Body of pancreas (tissue), 4 donors: ENCODE results near the gene ADM2. TPM values are rescaled to one million over a fixed set of nuclear protein-coding genes. Genes with fewer than 3 reads are reported as not detected.

Source experiments
- ATAC-seq: fragments of 150-250 bp; one replicate; pipeline ENCODE4 v1.9.1; 2016
- DNase-seq, 4 donors: peaks; one replicate each; pipeline ENCODE4 v3.0.0-alpha.2; 2019
- H3K27ac ChIP-seq, 4 donors: fragments of 200-600 bp; sonication (generic); 1 replicate in 3 of 4; 2 replicates in 1 of 4; pipeline versions ENCODE4 v1.5.1 to v1.6.1; 2016 to 2019; ENCODE audit warnings: mild to moderate bottlenecking in 1 of 4, mixed read lengths in 1 of 4, moderate library complexity in 1 of 4
- H3K27me3 ChIP-seq, 2 donors: fragments of 200-600 bp; sonication (generic); one replicate each; pipeline ENCODE4 v1.6.0; 2016; ENCODE audit warnings: mild to moderate bottlenecking in 1 of 2
- H3K36me3 ChIP-seq, 2 donors: fragments of 200-600 bp; sonication (generic); replicated peaks in 1 of 2; 2 replicates each; pipeline ENCODE4 v1.5.1; 2016; ENCODE audit warnings: low read depth in 2 of 2; ENCODE audit not compliant: insufficient read depth in 1 of 2
- H3K4me1 ChIP-seq: fragments of 200-600 bp; sonication (generic); one replicate; pipeline ENCODE4 v1.6.0; 2016
- H3K4me3 ChIP-seq, 2 donors: fragments of 200-600 bp; sonication (generic); 1 replicate in 1 of 2; 2 replicates in 1 of 2; pipeline ENCODE4 v1.5.1; 2016 to 2019
- H3K9me3 ChIP-seq, 3 donors: fragments of 200-600 bp; sonication (generic); 1 replicate in 2 of 3; 2 replicates in 1 of 3; pipeline ENCODE4 v1.5.1; 2016
- POLR2A ChIP-seq, 3 donors: fragments of 450-650 bp; IDR thresholded peaks; one replicate each; pipeline ENCODE4 v1.6.1; 2016; ENCODE audit warnings: antibody characterized with exemption in 3 of 3, mild to moderate bottlenecking in 2 of 3
- WGBS, 2 donors: methylation state at CpG; one replicate each; pipeline ENCODE4 v1.1.5; 2017; 5-methylcytosine and 5-hydroxymethylcytosine counted together
- intact Hi-C: fragments of 100-400 bp; cut with DNase I; formaldehyde crosslinking; loops from one replicate; pipeline ENCODE4 v1.15.1; 2023
- total RNA-seq, 2 donors: library from RNA; depleted of rRNA; stranded (reverse); fragments of >200 nt; gene quantifications; one replicate each; pipeline ENCODE4 v1.1.0, GENCODE V29; 2016
- TF ChIP-seq, protein P1 (sequence below), 7 experiments: fragments of 450-650 bp in 4 of 7; fragments of 200-600 bp in 3 of 7; sonication (generic) in 3 of 7; IDR thresholded peaks; one replicate each; pipeline ENCODE4 v1.5.1; 2016 to 2019; ENCODE audit warnings: antibody characterized with exemption in 7 of 7

The ADM2 gene
- total RNA-seq, 2 donors from 2014 or later: 7.3 to 8.2 TPM

DNA sequence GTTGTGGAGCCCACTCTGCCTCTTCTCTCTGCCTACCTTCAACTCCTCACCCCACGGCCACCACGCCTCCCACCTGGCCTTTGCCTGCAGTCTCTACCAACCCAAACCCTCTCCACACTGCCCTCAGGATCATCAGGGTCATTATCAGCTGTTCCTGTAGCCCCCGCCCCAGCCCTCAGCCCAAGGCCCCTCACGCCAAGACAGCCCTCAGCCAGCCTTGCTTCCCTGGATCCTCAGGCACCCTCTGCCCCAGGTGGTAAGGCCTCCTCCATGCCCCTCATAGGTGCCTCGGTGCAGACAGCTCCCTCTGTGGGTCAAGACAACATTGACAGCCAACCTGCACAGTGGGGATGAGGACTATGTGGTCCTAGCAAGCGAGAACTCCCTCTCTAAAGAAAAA lies 8.3 kb upstream of the ADM2 start:
- no peaks in the 10 kb centered on the region for H3K9me3 ChIP-seq
- ATAC-seq: no peak
- no peak overlapping the region for H3K27ac ChIP-seq
- no peaks in the 10 kb centered on the region for H3K27me3 ChIP-seq
- peaks cover 56% of the 10 kb centered on the region for H3K4me1 ChIP-seq
- peak in 1 of 4 donors; percentile 42 for DNase-seq
- 57 to 60% methylated on average over 6 of the region's 6 CpGs for WGBS, 2 donors
- H3K4me3 ChIP-seq: no peak overlapping the region
- TF ChIP-seq, protein P1, sequence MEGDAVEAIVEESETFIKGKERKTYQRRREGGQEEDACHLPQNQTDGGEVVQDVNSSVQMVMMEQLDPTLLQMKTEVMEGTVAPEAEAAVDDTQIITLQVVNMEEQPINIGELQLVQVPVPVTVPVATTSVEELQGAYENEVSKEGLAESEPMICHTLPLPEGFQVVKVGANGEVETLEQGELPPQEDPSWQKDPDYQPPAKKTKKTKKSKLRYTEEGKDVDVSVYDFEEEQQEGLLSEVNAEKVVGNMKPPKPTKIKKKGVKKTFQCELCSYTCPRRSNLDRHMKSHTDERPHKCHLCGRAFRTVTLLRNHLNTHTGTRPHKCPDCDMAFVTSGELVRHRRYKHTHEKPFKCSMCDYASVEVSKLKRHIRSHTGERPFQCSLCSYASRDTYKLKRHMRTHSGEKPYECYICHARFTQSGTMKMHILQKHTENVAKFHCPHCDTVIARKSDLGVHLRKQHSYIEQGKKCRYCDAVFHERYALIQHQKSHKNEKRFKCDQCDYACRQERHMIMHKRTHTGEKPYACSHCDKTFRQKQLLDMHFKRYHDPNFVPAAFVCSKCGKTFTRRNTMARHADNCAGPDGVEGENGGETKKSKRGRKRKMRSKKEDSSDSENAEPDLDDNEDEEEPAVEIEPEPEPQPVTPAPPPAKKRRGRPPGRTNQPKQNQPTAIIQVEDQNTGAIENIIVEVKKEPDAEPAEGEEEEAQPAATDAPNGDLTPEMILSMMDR (IDR thresholded peaks at IDR 0.05): peak in 3 of 7 experiments; percentile 18 to 46 (median 32)
- no peak for TF ChIP-seq POLR2A (IDR thresholded peaks at IDR 0.05)
- intact Hi-C loops: no loop called here
- H3K36me3 ChIP-seq: no peaks in the 10 kb centered on the region

- DNase-seq (peak; percentile 54 to 66 (median 60)), ATAC-seq (peak; percentile 45)
- no peaks in the 10 kb centered on the region for H3K9me3 ChIP-seq
- peak; percentile 25 to 56 (median 50) for TF ChIP-seq POLR2A (IDR thresholded peaks at IDR 0.05)
- TF ChIP-seq, protein P1 (IDR thresholded peaks at IDR 0.05): peak in 1 of 7 experiments; percentile 15
- H3K4me3 ChIP-seq: peak overlapping the region; percentile 47 to 77
- WGBS, 2 donors: 1 to 4% methylated on average over 29 to 59 of the region's 62 CpGs
- H3K36me3 ChIP-seq: no peaks in the 10 kb centered on the region
- H3K27ac ChIP-seq: peak overlapping the region; percentile 77 to 87 (median 84)
- no peaks in the 10 kb centered on the region for H3K27me3 ChIP-seq
- H3K4me1 ChIP-seq: peaks cover 54% of the 10 kb centered on the region
- intact Hi-C loops: no loop called here
Observed at GRCh38 chr22:50473855-50474671, 7.3 kb upstream of the ADM2 start.

- peak; percentile 93 to 96 (median 94) for DNase-seq
- H3K4me1 ChIP-seq: peaks cover 45% of the 10 kb centered on the region
- H3K9me3 ChIP-seq: no peaks in the 10 kb centered on the region
- H3K36me3 ChIP-seq: no peaks in the 10 kb centered on the region
- H3K27ac ChIP-seq: peak within 1 kb of the TSS; percentile 77 to 87 (median 84)
- peak; percentile 48 to 61 (median 61) for TF ChIP-seq POLR2A (IDR thresholded peaks at IDR 0.05)
- TF ChIP-seq, protein P1 (IDR thresholded peaks at IDR 0.05): no peak
- intact Hi-C loops: no loop called here
- H3K27me3 ChIP-seq: no peaks in the 10 kb centered on the region
- WGBS, 2 donors: 3 to 10% methylated on average over 6 to 74 of the region's 97 CpGs
- ATAC-seq: peak; percentile 97
- H3K4me3 ChIP-seq: peak within 1 kb of the TSS; percentile 47 to 77
Observed at GRCh38 chr22:50474710-50475651, 6.4 kb upstream of the ADM2 start, which contains the start of gene SBF1. TSS of gene SBF1 (minus strand) at chr22:50475035. CDS start at chr22:50474840, 195 bp downstream.

- H3K4me3 ChIP-seq: no peak overlapping the region
- ATAC-seq (no peak), DNase-seq (no peak)
- peaks cover 39% of the 10 kb centered on the region for H3K4me1 ChIP-seq
- intact Hi-C loops: no loop called here
- H3K36me3 ChIP-seq: no peaks in the 10 kb centered on the region
- TF ChIP-seq, protein P1 (IDR thresholded peaks at IDR 0.05): no peak
- no peak for TF ChIP-seq POLR2A (IDR thresholded peaks at IDR 0.05)
- peak overlapping the region in 3 of 4 donors; percentile 52 to 87 (median 84) for H3K27ac ChIP-seq
- 90 to 92% methylated on average over 6 of the region's 6 CpGs for WGBS, 2 donors
- H3K9me3 ChIP-seq: no peaks in the 10 kb centered on the region
- H3K27me3 ChIP-seq: no peaks in the 10 kb centered on the region
Observed at GRCh38 chr22:50475652-50476002, 5.7 kb upstream of the ADM2 start.
